Amniotic stem cell (primary cell): ENCODE data around the gene RGR.

Experiments used
- DNase-seq: peaks from one replicate; lab custom pipeline; 2025; lab: John Stamatoyannopoulos, UW

RGR gene, protein sequence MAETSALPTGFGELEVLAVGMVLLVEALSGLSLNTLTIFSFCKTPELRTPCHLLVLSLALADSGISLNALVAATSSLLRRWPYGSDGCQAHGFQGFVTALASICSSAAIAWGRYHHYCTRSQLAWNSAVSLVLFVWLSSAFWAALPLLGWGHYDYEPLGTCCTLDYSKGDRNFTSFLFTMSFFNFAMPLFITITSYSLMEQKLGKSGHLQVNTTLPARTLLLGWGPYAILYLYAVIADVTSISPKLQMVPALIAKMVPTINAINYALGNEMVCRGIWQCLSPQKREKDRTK

GRCh38 chr10:84244651-84245270, at the start of gene RGR:
Gene RGR (plus strand): TSS chr10:84245053. CDS start chr10:84245091, 38 bp downstream.
- DNase-seq: no peak

- no peak for DNase-seq
Measured at GRCh38 chr10:84196083-84196482, 48.8 kb upstream of the RGR start.

GRCh38 chr10:84196941-84197340, 47.9 kb upstream of the RGR start:
- no peak for DNase-seq

- DNase-seq: no peak
Measured at GRCh38 chr10:84197643-84198042, 47.2 kb upstream of the RGR start.

DNA sequence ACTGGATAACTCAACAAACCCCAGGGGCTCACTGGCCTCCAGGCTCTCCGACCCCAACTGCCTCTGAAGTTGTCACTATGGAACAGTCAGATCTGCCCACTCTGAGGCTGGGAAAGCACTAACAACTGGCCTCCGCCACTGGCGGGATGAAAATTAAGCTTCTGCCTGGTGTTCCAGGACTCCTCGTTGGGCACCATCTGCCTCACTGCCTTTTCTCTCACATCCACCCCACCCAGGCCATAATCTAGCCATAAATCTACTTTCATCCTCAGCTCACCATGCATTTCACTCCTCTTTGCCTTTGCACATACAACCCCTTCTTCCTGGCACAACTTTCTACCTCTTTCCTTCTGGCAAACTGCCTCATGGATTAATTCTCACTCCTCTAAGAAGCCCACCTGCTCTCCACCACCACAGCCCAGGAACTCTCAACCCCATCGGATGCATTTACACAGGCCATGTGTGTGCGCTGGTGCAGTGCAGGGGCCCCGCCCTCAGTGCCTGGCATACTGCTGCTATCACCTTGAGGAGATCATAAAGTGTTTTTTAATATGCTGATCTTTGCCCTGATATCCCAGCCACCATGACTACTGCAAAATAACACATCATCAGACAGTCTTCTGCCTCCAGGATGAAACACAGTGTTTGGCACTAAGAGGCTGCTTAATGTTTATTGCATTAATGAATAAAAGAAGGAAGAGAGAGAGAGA, 46.5 kb upstream of the RGR start:
- no peak for DNase-seq

DNA sequence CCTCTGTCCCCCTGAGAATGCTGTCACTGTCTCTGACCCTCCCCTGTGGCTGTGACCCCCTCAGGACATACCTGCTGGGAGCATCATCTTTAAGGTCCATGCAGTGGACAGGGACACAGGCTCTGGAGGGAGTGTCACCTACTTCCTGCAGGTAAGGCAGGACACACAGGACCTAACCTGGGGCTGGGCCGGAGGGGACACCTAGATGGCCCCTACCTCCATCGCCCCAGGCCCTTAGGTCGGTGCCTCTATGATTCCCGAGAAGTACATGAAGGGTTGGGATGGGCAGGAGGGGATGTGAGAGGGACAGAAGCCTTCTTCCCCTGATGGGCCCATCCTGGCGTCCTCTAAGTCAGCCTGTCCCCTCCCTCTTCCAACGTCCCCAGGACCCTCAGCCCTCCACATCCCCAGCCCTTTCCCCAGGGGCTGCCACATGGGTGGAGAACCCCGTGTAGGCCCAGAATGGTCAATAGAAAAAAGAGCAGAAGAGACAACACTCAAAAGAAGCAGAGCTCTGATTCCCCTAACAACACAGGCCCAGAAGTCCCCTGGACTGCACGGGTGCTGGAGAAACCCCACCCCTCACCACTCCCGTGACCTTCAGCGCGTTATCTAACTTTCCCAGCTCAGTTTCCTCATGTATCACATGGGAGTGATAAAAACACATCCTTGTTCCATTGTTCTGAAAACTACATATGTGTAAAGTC, 44.2 kb upstream of the RGR start:
- no peak for DNase-seq

- no peak for DNase-seq
Measured at GRCh38 chr10:84201244-84201606, 43.6 kb upstream of the RGR start.

GRCh38 chr10:84201682-84202081, 43.2 kb upstream of the RGR start:
- no peak for DNase-seq

DNA sequence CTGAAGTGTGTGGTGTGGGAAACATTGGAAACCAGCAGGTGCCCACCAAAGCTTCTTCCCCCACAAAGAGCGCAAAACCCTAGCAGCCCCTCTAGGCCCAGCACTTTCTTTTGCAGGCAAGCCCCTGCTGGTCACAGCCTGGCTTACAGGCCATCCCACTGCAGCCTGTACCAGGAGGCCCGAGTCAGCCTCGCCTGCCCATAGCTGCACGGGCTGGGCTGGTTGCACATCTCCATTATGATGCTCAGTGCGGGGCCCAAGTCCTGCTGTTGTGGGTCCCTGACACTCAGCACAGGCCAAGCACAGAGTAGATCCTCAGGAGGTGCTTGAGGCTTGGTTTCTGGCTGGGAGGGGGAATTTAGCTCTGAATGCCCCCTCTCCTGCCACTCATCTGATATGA, 42.5 kb upstream of the RGR start:
- DNase-seq: no peak

DNA sequence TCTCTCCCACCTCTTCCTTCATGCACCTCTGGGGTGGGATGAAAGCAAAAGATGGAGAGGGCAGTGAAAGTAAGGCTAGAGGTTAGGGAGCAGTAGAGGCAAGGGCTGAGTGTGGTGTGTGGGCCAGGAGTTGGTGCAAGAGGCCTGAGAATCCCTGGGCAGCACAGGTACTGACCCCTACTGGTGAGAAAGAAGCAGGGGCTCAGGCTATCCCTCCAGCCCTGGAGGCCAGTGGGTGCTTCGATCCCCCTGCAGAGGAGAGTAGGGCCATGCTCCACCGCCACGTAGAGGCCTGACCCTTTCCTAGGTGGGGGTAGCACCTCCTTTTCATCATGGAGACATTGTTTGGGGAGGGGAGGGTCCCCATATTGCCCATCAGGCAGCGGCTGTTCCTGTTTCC, 40.7 kb upstream of the RGR start:
- DNase-seq: no peak

DNA sequence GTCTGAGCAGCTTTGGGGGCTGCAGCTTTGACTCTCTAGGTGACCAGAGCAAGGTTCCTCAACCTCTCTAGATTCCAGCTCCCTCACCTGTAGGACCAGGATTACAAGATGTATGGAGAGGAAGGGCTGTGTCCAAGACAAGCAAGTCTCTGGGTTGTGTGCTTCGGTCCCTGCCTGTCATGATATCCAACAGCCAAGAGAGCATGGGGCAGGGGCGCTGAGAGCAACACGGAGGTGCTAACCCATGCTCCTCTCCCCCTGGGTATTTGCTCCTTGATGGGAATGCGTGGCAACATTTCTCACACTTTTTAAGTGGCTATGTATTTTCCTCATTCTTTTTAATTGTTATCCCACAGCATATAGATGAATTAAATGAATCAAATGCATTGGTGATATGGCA, 40.2 kb upstream of the RGR start:
- no peak for DNase-seq

DNA sequence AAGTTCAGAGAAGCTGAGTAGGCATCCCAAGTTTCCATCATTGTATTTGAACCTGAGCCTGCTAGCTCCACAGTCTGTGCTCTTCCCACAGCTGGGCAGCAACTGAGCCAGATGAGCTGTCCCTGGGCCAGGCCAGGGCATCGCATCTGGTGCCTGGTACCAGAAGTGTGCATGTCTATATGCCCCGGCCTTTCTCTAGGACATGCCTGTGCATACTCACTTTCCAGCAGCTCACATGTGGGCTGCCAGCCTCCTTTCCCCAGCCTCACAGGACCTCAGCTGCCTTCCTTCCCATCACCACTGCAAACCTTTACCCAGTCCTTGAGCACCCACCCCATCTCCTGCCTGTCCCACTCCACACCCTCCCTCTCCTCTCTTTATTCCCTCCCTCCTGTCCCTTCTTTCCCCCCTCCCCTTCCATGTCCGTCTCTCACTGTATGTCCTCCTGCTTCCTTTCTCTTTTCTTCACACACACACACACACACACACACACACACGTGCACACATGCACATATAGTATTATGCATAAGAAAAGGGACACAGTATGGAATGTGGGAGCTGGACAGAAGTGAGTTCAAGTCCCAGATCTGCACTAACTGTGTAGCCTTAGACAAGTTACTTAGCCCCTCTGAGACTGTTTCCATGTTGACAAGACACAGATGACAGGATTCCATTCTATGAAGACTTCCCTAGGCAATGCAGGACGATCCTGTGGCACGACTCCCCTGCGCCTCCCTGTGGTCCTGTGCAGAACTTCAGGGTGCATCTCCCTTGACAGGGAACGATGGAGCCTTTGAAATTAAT, 39.6 kb upstream of the RGR start:
- DNase-seq: no peak

- no peak for DNase-seq
Measured at GRCh38 chr10:84205853-84206525, 38.9 kb upstream of the RGR start.

DNA sequence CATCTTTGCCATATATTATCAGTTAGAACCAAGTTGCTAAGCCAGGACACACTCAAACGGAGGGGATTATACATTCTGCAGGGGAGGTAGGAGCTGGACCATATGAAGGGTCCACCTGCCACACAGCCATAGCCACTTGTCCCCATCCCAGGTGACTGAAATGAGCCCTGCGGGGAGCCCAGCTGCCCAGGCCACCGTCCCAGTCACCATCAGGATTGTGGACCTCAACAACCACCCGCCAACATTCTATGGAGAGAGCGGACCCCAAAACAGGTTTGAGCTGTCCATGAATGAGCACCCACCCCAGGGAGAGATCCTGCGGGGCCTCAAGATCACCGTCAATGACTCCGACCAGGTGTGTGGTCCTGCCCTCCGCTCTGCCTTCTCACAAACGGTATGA, 36.8 kb upstream of the RGR start:
- no peak for DNase-seq

DNA sequence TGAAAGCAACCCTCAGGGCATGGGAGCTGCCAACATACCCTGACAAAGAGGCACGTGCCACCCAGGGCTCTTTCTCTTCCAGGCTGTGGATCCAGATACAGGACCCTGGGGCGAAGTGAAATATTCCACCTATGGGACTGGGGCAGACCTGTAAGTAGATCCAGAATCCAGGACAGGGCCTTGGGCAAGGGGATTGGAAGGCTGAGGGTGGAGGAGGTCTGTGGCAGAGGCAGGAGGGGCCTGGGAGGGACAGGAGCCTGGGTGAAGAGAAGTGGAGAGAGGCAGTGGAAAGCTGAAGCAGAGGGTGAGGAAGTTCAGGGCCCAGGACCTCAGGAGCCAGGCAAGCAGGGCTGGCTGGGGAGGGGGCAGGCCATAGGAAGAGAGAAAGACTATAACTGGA, 33.3 kb upstream of the RGR start:
- no peak for DNase-seq

GRCh38 chr10:84212014-84212413, 32.8 kb upstream of the RGR start:
- DNase-seq: no peak

- no peak for DNase-seq
Measured at GRCh38 chr10:84213076-84213475, 31.8 kb upstream of the RGR start.

GRCh38 chr10:84214046-84214572, 30.7 kb upstream of the RGR start:
- DNase-seq: no peak

DNA sequence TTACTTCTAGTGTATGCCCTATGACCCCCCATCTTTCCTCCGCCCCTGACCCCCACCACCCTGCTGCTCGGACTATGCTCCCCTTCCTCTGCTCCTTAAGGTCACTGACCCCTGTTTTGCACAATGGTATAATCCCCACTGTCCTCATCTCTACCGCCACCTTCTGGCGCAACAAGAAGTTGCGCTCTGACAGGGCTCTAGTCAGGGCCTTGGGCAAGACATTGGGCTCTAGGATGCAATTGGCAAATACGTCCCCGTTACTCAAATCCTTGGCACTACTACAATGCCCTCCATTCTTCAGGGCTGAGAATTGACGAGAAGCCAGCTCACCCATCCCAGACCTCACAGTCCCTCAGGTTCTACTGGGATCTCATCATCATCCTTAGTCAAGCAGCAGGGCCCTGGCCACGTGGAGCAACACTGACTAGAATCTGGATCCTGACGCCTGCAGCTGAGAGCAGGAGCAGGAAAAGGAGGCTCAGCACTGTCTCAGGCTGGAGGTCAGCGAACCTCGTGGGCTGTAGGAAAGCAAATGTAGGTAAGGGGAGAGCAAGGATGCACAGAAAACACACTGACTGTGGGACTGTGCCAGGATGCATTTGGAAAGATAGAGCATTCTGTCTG, 30.1 kb upstream of the RGR start:
- no peak for DNase-seq

DNA sequence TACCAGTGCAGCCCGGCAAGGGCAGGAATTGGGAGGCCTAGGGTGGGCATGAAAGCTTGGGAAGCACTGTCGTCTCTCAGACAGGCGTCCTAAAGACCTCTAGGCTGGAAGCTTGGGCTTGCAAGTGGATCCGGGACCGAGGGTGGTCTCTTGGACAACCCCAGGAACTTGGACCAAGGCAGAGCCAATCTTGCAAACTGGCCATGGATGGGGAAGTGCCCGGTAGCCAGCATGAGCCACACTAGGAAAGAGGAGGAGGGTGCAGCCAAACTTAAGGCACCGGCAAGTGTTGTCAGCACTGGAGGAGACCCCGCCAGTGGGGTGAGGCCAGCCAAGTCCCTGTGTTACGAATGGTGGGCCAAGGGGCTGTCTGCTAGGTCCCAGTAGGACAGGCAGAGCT, 28.0 kb upstream of the RGR start:
- DNase-seq: no peak

GRCh38 chr10:84217746-84218145, 27.1 kb upstream of the RGR start:
- DNase-seq: no peak
